Suppressor macrophage treated with lipopolysaccharide for 1 hour (primary cell): Measurements from ENCODE around the gene SHOX.
"Not testable (repeated sequence)": the region's sequence is repeated elsewhere in the genome, so short reads cannot be mapped to it uniquely, and the experiment has no call there.

Experiments used
- DNase-seq, 3 donors: peaks; one replicate each; pipeline ENCODE4 v3.0.0-alpha.2; 2020 to 2022

The SHOX gene

GRCh38 chrX:622802-623201 is 7.8 kb upstream of the SHOX start:
- not testable (repeated sequence) for DNase-seq

- DNase-seq, result no peak
These were observed 7.4 kb upstream of the SHOX start for GRCh38 chrX:623268-623598.

GRCh38 chrX:623599-624315 is 6.8 kb upstream of the SHOX start:
- DNase-seq, result peak in 2 of 3 donors; percentile 2 to 13

GRCh38 chrX:625137-625691 is 5.4 kb upstream of the SHOX start:
- DNase-seq, result no peak

GRCh38 chrX:626047-626446 is 4.5 kb upstream of the SHOX start:
- DNase-seq, result not testable (repeated sequence)

GRCh38 chrX:626745-627509 is 3.7 kb upstream of the SHOX start:
- DNase-seq, result no peak

GRCh38 chrX:627510-627981 is 3.0 kb upstream of the SHOX start:
- DNase-seq, result no peak

- DNase-seq, result no peak
These were observed 2.6 kb upstream of the SHOX start for GRCh38 chrX:627995-628394.

GRCh38 chrX:629230-630006 is 1.2 kb upstream of the SHOX start:
- no peak for DNase-seq

GRCh38 chrX:630007-630611 is 482 bp upstream of the SHOX start:
- no peak for DNase-seq

GRCh38 chrX:631802-632365 is 1.3 kb downstream of the SHOX start:
- no peak for DNase-seq

- DNase-seq, result no peak
These were observed 1.9 kb downstream of the SHOX start for GRCh38 chrX:632366-633042.

GRCh38 chrX:633043-633984 is 2.7 kb downstream of the SHOX start:
- DNase-seq, result no peak

GRCh38 chrX:633985-634958 is 3.7 kb downstream of the SHOX start:
- DNase-seq, result no peak

GRCh38 chrX:635428-636090 is 5.0 kb downstream of the SHOX start:
- DNase-seq, result no peak

GRCh38 chrX:636981-637659 is 6.5 kb downstream of the SHOX start:
- no peak for DNase-seq

- no peak for DNase-seq
These were observed 7.3 kb downstream of the SHOX start for GRCh38 chrX:637660-638481.
